Colonic mucosa (tissue), 4 donors: Measurements from ENCODE around the gene ZBTB24. TPM values are rescaled to one million over a fixed set of nuclear protein-coding genes. Genes with fewer than 3 reads are reported as not detected.

ENCODE experiments used
- DNase-seq: peaks from one replicate; pipeline ENCODE4 v3.0.0-alpha.2; 2020
- H3K27ac ChIP-seq: fragments of 200-600 bp; one replicate; pipeline ENCODE4 v1.8.0; 2021
- H3K27me3 ChIP-seq: fragments of 200-600 bp; one replicate; pipeline ENCODE4 v1.8.0; 2021
- H3K36me3 ChIP-seq: fragments of 200-600 bp; one replicate; pipeline ENCODE4 v1.8.0; 2021
- H3K4me1 ChIP-seq: fragments of 200-600 bp; one replicate; pipeline ENCODE4 v1.8.0; 2021; ENCODE audit warnings: mild to moderate bottlenecking
- H3K4me3 ChIP-seq: fragments of 200-600 bp; one replicate; pipeline ENCODE4 v1.8.0; 2021
- H3K9ac ChIP-seq, 2 donors: one replicate each; pipeline ENCODE4 v1.7.0; 2013; ENCODE audit warnings: control low read depth in 2 of 2, low read depth in 2 of 2, low read length in 2 of 2
- H3K9me3 ChIP-seq: fragments of 200-600 bp; one replicate; pipeline ENCODE4 v1.8.0; 2021
- intact Hi-C: fragments of 100-400 bp; cut with DNase I; formaldehyde crosslinking; loops from one replicate; pipeline ENCODE4 v1.14.1; 2022
- total RNA-seq, 2 donors: library from RNA; stranded (reverse); fragmentation: NEBNext Ultra II Directional in 1 of 2; extraction: Animal tissue kit (Norgen Biotek cat#: 25700) in 1 of 2; gene quantifications; one replicate each; pipeline ENCODE4 v1.2.1, GENCODE V29; 2021
- TF ChIP-seq, protein P1 (sequence below): fragments of 200-600 bp; IDR thresholded peaks from one replicate; pipeline ENCODE4 v1.8.0; 2022; ENCODE audit warnings: antibody characterized with exemption, mild to moderate bottlenecking
- donor health status: healthy.
- donor health status: DM: no; HTN: no; CAD: no.
- donor health status: DM: no; HTN: no; CAD: no.

The ZBTB24 gene
- total RNA-seq, 2 donors from 2014 or later: 5.4 to 7.6 TPM

DNA sequence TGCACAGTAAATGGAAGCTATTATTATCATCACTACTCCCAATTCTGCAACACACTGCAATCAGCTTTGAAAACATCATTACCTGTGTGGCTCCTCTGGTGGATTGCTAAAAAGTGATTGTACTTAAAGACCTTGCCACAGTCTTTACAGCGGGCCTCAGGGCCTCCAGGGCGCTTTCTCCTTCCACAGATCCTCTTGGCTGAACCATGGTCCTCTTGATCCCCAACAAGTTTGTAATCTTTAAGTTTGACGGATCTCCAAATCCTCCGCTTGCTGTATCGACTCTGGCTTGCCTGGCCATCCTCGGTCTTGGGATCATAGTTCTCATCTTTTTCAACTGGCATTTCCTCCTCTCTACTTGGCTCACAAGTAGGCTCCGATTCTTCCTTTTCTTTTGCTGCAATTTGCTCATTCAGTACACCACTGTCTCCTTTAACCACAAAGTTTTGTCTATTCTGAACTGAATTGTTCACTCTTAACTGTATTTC lies 2.0 kb downstream of the ZBTB24 start:
- H3K9me3 ChIP-seq: no peaks in the 10 kb centered on the region
- H3K36me3 ChIP-seq: no peaks in the 10 kb centered on the region
- H3K27me3 ChIP-seq: no peaks in the 10 kb centered on the region
- no peak for DNase-seq
- intact Hi-C loops: no loop called here
- H3K4me1 ChIP-seq: peaks cover 5% of the 10 kb centered on the region
- TF ChIP-seq, protein P1, sequence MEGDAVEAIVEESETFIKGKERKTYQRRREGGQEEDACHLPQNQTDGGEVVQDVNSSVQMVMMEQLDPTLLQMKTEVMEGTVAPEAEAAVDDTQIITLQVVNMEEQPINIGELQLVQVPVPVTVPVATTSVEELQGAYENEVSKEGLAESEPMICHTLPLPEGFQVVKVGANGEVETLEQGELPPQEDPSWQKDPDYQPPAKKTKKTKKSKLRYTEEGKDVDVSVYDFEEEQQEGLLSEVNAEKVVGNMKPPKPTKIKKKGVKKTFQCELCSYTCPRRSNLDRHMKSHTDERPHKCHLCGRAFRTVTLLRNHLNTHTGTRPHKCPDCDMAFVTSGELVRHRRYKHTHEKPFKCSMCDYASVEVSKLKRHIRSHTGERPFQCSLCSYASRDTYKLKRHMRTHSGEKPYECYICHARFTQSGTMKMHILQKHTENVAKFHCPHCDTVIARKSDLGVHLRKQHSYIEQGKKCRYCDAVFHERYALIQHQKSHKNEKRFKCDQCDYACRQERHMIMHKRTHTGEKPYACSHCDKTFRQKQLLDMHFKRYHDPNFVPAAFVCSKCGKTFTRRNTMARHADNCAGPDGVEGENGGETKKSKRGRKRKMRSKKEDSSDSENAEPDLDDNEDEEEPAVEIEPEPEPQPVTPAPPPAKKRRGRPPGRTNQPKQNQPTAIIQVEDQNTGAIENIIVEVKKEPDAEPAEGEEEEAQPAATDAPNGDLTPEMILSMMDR: no peak
- H3K27ac ChIP-seq: no peak overlapping the region
- H3K4me3 ChIP-seq: no peak overlapping the region
- no peak overlapping the region for H3K9ac ChIP-seq

DNA sequence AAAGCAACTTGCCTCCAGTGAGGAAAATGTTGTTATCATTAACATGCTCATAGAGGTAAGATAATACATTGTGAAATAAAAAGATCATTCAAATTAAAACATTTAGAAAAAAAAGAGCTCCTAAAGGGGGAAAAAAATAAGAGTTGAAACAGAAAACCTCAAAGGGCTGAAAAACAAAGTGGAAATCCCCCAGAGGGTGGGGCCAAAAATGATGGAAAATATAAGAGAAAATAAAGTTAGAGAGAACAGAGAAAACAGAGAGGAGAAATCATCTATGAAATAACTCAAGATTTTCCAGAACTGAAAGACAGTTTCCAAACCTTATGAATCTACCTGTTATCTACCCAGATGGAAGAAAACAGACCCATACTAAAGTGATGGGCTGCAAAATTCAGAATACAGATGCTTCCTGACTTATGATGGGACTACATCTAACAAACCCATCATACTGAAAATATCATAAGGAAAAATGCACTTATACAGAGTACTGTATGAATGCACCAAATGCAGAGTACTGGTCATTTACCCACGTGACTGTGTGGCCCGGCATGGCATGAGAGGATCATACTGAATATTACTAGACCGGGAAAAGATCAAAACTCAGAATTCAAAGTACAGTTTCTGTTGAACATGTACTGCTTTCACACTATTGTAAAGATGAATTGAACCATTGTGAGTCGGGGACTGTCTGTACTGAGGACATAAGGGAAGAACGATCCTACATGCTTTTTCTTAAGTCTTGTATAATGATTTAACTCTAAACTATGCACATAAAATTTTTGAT lies 4.0 kb downstream of the ZBTB24 start:
- DNase-seq: no peak
- intact Hi-C loops: no loop called here
- peak overlapping the region; percentile 10 for H3K4me3 ChIP-seq
- H3K9me3 ChIP-seq: no peaks in the 10 kb centered on the region
- TF ChIP-seq, protein P1: no peak
- H3K4me1 ChIP-seq: peaks cover 5% of the 10 kb centered on the region
- peaks cover 7% of the 10 kb centered on the region for H3K36me3 ChIP-seq
- no peaks in the 10 kb centered on the region for H3K27me3 ChIP-seq
- H3K27ac ChIP-seq: no peak overlapping the region
- H3K9ac ChIP-seq: peak overlapping the region in 1 of 2 donors; percentile 26

DNA sequence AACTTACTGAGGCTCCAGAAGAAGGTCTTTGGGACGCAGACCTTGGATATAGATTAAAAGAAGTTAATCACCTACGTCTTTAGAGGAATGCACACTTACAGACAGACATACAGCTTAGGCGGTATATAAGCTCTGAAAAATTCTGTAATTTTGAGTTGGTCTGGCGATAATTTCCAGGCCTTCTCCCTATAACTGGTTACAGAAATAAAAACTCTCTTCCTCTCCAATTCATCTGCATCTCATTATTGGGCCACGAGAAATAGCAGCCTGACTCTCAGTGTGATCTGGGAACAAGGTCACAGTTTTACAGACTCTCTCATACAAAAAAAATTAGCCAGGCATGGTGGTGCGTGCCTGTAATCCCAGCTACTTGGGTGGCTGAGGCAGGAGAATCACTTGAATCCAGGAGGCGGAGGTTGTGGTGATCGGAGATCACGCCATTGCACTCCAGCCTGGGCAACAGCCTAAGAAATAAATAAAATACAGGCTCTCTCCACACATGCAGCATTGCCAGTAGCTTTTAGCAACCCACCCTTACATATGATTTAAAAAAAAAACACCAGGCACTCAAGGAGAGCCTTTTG lies 4.7 kb downstream of the ZBTB24 start:
- DNase-seq: no peak
- H3K27me3 ChIP-seq: no peaks in the 10 kb centered on the region
- H3K27ac ChIP-seq: no peak overlapping the region
- H3K9ac ChIP-seq: no peak overlapping the region
- H3K36me3 ChIP-seq: peaks cover 7% of the 10 kb centered on the region
- H3K9me3 ChIP-seq: no peaks in the 10 kb centered on the region
- no peak overlapping the region for H3K4me3 ChIP-seq
- peaks cover 5% of the 10 kb centered on the region for H3K4me1 ChIP-seq
- intact Hi-C loops: no loop called here
- TF ChIP-seq, protein P1: no peak

GRCh38 chr6:109477725-109478124 lies 5.3 kb downstream of the ZBTB24 start:
- H3K9ac ChIP-seq: no peak overlapping the region
- no peak overlapping the region for H3K4me3 ChIP-seq
- no peaks in the 10 kb centered on the region for H3K27me3 ChIP-seq
- H3K36me3 ChIP-seq: peaks cover 7% of the 10 kb centered on the region
- H3K9me3 ChIP-seq: no peaks in the 10 kb centered on the region
- no peak overlapping the region for H3K27ac ChIP-seq
- TF ChIP-seq, protein P1: no peak
- intact Hi-C loops: no loop called here
- DNase-seq: no peak
- peaks cover 5% of the 10 kb centered on the region for H3K4me1 ChIP-seq

- no peak overlapping the region for H3K9ac ChIP-seq
- no peak overlapping the region for H3K4me3 ChIP-seq
- intact Hi-C loops: no loop called here
- no peaks in the 10 kb centered on the region for H3K27me3 ChIP-seq
- DNase-seq: no peak
- peaks cover 5% of the 10 kb centered on the region for H3K4me1 ChIP-seq
- no peak overlapping the region for H3K27ac ChIP-seq
- H3K36me3 ChIP-seq: peaks cover 7% of the 10 kb centered on the region
- no peaks in the 10 kb centered on the region for H3K9me3 ChIP-seq
- TF ChIP-seq, protein P1: no peak
These were observed 5.8 kb downstream of the ZBTB24 start for GRCh38 chr6:109477184-109477583.
